Stimulated activated CD4-positive, alpha-beta T cell treated with anti-CD3 and anti-CD28 coated beads, Interleukin-15, amount 100 ng/mL, for 1 hour (primary cell): Measurements from ENCODE around the gene ZBTB12.
"Not testable (repeated sequence)": the region's sequence is repeated elsewhere in the genome, so short reads cannot be mapped to it uniquely, and the experiment has no call there.

Experiments used
- DNase-seq, 2 donors: peaks; one replicate each; pipeline ENCODE4 v3.0.0-alpha.2; 2020; ENCODE audit warnings: low read depth in 1 of 2, low spot score in 1 of 2

ZBTB12 gene

GRCh38 chr6:31851980-31852718 lies 49.7 kb downstream of the ZBTB12 start:
- DNase-seq, result not testable (repeated sequence)

DNA sequence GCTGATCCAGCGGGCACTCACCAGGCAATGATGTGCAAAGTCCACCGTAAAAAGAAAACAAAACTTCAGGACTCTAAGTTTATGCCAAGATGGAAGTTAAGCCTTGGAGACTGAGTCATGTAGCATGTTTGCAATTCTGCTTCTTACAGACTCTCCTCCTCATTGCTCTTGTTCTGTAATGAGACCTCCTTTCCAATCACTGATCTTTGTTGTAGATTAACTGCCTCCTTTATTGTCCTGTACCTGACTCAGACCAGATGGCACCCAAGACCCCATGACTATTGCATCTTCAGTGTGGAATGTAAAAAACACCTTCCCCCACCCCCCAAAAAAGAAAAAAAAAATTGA lies 50.4 kb downstream of the ZBTB12 start:
- no peak for DNase-seq

DNA sequence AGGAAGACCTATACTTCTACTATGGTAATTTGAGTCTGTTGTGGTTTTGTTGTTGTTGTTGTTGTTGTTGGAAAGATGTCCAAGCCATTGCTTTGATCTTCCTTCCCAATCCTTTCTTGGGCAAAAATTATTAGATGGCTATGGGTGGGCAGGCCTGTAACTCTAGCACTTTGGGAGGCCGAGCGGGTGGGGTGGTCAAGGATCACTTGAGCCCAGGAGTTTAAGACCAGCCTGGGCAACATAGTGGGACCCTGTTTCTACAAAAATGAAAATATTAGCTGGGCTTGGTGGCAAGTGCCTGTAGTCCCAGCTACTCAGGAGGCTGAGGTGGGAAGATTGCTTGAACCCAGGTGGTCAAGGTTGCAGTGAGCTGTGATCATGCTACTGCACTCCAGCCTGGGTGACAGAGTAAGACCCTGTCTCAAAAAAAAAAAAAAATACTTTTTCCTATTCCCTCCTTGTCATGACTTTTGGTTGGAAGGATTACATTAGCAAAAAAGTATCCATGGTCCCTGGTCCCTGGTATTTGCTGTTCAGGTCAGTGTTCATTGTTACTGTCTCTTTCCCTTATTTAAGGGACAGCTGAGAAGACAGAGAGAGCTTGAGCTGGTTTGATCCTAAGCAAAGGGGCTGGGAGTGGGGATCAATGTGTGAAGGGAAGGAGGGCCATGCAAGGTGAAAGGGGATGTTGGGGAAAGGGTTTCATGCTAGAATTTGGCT lies 51.0 kb downstream of the ZBTB12 start:
- DNase-seq, result no peak
